Stimulated activated CD8-positive, alpha-beta memory T cell treated with anti-CD3 and anti-CD28 coated beads, Interleukin-7, amount 100 ng/mL, for 4 hours (primary cell): ENCODE measurements around the gene E2F2.

Source experiments
- DNase-seq, 2 donors: peaks; one replicate each; pipeline ENCODE4 v3.0.0-alpha.2; 2020; ENCODE audit warnings: low read depth in 2 of 2

The E2F2 gene

DNA sequence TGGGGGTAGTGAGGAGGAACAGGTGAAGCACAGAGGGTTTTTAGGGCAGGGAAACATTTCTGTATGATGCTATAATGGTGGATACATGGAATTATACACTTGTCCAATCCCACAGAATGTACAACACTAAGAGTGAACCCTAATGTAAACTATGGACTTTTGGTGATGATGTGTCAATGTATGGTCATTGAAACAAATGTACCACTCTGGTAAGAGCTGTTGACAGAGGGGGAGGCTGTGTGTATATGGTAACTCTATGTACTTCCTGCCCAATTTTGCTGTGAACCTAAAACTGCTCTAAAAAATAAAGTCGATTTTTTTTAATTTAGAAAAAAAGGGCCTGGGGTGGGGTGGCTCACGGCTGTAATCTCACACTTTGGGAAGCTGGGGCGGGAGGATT is 70.0 kb downstream of the E2F2 start:
- no peak for DNase-seq

DNA sequence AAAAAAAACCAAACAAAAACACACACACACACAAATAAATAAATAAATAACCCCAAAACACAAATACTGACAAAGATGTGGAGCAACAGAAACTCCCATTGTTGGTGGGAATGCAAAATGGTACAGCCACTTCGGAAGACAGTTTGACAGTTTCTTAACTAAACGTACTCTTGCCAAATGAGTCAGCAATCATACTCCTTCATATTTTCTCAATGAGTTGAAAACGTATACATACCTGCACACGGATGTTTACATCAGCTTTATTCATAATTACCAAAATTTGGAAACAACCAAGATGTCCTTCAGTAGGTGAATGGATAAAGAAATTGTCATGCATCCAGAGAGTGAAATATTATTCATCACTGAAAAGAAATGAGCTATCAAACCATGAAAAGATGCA is 70.5 kb downstream of the E2F2 start:
- no peak for DNase-seq

DNA sequence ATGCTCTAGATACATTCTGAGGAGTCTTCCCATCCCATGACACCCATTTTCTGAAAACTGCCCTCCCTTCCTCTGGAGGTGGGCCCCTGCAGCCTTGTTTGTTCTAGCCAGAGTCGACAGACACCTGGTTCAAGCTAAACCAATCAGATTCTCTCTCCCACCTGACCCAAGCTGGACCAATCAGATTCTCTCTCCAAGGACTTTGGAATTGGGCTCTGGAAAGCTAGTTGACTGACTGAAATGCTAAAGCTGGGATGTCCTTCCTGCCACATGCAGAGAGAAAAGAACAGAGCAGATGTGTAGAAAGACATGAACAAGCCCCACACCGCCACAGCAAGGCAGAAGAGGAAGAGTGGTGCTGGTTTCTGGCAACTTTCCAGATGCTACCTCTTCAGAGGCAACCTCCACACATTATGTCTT is 71.7 kb downstream of the E2F2 start:
- DNase-seq: no peak
